GM12872 (cell line): ENCODE data around the gene SLC5A1.

Source experiments
- CTCF ChIP-seq: IDR thresholded peaks from 3 replicates; pipeline ENCODE4 v1.5.1; 2011; ENCODE audit warnings: low read depth, mild to moderate bottlenecking, low read length, moderate library complexity; ENCODE audit not compliant: insufficient read depth

Gene SLC5A1

GRCh38 chr22:32050678-32051515 is 7.8 kb downstream of the SLC5A1 start:
- no peak for TF ChIP-seq CTCF

GRCh38 chr22:32052244-32052643 is 9.2 kb downstream of the SLC5A1 start:
- no peak for TF ChIP-seq CTCF

- no peak for TF ChIP-seq CTCF
These were observed 10.1 kb downstream of the SLC5A1 start for GRCh38 chr22:32052936-32053791.

- no peak for TF ChIP-seq CTCF
These were observed 12.0 kb downstream of the SLC5A1 start for GRCh38 chr22:32055069-32055468.

GRCh38 chr22:32058656-32059260 is 15.7 kb downstream of the SLC5A1 start:
- TF ChIP-seq CTCF: no peak

GRCh38 chr22:32059426-32059825 is 16.4 kb downstream of the SLC5A1 start:
- TF ChIP-seq CTCF: no peak

GRCh38 chr22:32063701-32064100 is 20.6 kb downstream of the SLC5A1 start:
- TF ChIP-seq CTCF: no peak
